Measurements from ENCODE around the gene UBE2I. TPM values are rescaled to one million over a fixed set of nuclear protein-coding genes. Genes with fewer than 3 reads are reported as not detected.

The UBE2I gene
- total RNA-seq = 94.8 TPM

DNA sequence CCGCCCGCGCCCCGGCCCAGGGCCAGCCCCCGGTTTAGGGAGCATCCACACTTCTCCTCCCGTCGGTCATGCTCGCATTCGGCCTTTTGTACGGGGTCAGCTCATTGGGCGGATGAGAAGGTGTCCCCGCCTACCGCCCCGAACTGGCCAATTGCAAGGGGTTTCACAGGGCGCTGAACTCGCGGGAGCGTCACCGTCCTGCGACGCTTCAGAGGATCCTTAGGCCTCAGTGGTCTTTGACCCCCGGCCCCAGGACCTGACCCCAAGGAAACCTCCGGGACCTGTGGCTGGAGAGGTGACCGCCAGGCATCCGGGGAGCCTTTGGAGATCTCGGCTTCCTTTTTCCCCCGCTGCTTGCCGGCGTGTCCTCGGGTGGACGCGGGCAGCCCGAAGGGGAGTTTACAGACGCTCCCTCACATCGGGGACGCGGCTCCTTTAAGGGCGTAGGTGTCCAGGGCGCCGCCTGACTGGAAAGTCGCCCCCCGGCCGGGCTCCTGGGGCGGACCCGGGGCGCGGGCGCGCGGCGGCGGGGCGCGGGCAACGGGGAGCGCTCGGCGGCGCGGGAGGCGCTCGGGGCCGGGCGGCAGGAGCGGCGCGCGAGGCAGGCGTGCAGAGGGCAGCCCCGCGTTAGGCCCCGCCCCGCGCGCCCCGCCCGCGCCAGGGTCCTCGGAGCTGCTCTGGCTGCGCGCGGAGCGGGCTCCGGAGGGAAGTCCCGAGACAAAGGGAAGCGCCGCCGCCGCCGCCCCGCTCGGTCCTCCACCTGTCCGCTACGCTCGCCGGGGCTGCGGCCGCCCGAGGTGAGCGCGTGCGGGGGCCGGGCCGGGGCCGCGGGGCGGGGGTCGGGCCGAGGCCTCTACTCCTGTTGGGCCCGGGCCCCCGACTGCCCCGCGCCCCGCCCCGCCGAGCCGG lies at the start of gene UBE2I:
TSS of gene UBE2I (plus strand) at position 660 of the 909 bp plus-strand sequence. CDS start 4,395 bp downstream, outside the sequence.

DNA sequence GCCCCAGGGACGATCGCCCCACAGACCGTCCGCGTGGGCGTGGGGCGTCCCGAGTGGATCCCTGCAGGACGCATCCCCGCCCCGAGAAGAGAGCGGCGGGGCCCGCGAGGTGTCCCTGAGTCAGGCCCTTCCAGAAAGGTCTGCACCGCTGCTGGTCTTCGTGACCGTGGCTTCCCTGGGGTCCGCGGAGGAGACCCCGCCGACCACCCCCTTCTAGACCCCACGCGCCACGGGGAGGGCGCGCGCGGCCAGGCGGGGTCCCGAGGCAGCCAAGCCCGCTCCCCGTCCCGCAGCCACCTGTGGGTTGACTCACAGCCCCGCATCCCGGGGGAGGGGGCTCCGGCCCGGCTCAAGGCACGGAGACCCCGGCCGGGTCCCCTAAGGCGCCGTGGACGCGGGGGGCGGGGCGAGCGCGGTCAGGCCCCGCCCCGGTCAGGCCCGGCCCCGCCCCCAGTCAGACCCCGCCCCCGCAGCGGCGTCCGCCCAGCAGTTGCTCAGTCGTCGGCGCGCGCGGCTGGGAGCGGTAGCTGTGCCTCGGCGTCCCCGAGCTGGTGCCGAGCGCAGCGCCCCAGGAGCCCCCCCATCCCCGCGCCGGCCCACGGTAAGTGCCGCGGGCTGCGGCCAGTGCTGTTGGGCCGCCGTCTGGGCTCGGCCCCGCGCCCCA lies 23.8 kb downstream of the UBE2I start, which contains the start of gene BAIAP3:
TSS of gene BAIAP3 (plus strand) at position 497 of the 664 bp plus-strand sequence. CDS start 4,905 bp downstream, outside the sequence.

DNA sequence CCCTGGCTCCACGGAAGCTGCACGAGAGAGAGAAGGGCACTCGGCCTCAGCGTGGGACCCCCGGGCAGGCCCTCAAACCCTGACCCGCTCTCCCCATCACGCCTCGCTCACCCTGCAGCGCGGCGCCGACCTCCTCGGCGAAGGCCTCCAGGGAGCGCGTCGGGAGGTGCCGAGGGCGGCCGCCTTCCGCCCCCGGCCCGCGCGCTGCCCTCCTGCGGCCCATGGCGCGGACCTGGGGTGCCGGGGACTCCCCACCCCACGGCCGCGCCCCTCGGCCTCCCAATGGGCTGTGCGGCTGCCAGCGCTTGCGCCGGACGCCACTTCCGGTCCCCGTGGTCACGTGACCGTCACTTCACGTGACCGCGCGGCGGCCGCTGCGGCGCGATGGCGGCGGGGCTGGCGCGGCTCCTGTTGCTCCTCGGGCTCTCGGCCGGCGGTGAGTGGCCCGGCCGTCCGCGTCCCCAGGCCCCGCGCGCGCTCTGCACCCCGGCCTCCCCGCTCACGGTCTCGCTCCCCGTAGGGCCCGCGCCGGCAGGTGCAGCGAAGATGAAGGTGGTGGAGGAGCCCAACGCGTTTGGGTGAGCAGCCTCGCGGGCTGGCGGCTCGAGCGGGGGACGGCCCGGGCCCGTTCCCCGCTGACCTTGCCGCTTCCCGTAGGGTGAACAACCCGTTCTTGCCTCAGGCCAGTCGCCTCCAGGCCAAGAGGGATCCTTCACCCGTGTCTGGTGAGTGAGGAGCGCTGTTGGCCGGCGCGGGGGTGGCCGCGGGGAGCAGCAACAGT lies 42.3 kb downstream of the UBE2I start, which contains the start of the genes GNPTG and TSR3:
TSS of gene GNPTG (plus strand) at position 350 of the 781 bp plus-strand sequence. CDS start at position 385, 35 bp downstream.
TSS of gene TSR3 (minus strand) at position 297 of the 781 bp plus-strand sequence. CDS start at position 223, 74 bp downstream.

Other genes starting within 250 kb of the UBE2I start
- gene SSTR5, start 236.9 kb upstream of the UBE2I start, total RNA-seq = 2.4 TPM
- 0.22 TPM for gene C1QTNF8, start 213.4 kb upstream of the UBE2I start, total RNA-seq
- gene CACNA1H, start 156.5 kb upstream of the UBE2I start, total RNA-seq = 26.6 TPM
- not detected for gene TPSG1, start 84.4 kb upstream of the UBE2I start, total RNA-seq
- gene TPSB2, start 79.5 kb upstream of the UBE2I start, total RNA-seq = 5.2 TPM
- gene TPSAB1, start 68.9 kb upstream of the UBE2I start, total RNA-seq = 3.4 TPM
- 0.66 TPM for gene TPSD1, start 53.6 kb upstream of the UBE2I start, total RNA-seq
- 9.3 TPM for gene BAIAP3, start 24.0 kb downstream of the UBE2I start, total RNA-seq
- 41.5 TPM for gene TSR3, start 42.2 kb downstream of the UBE2I start, total RNA-seq
- 40.4 TPM for gene GNPTG, start 42.3 kb downstream of the UBE2I start, total RNA-seq
- 32.5 TPM for gene UNKL, start 105.1 kb downstream of the UBE2I start, total RNA-seq
- 10.7 TPM for gene UQCC4, start 111.1 kb downstream of the UBE2I start, total RNA-seq
- 6.9 TPM for gene PERCC1, start 121.4 kb downstream of the UBE2I start, total RNA-seq
- gene CCDC154, start 134.9 kb downstream of the UBE2I start, total RNA-seq = 0.49 TPM
- gene CLCN7, start 165.4 kb downstream of the UBE2I start, total RNA-seq = 47.9 TPM
- gene PTX4, start 179.3 kb downstream of the UBE2I start, total RNA-seq = 1.6 TPM
- 26.3 TPM for gene TELO2, start 183.7 kb downstream of the UBE2I start, total RNA-seq
- gene TMEM204, start 224.0 kb downstream of the UBE2I start, total RNA-seq = 9.6 TPM

Measured in camera-type eye (tissue), 1 donor.